OCI-LY3 (cell line): Measurements from ENCODE around the gene ZNF488.

ENCODE experiments used
- H2AFZ ChIP-seq: fragments of 200-600, 300-600 bp; shearing (Covaris generic); 2 replicates; pipeline ENCODE4 v1.6.0; 2014; ENCODE audit warnings: antibody characterized with exemption, low read depth, low read length
- H3K27ac ChIP-seq: fragments of 200-600, 300-600 bp; sonication (generic); 2 replicates; pipeline ENCODE4 v1.5.1; 2014; ENCODE audit warnings: mild to moderate bottlenecking, low read length, moderate library complexity, mixed read lengths
- H3K27me3 ChIP-seq: fragments of 200-600, 300-600 bp; sonication (generic); 2 replicates; pipeline ENCODE4 v1.6.1; 2014; ENCODE audit warnings: low read depth, low read length, mixed read lengths
- H3K36me3 ChIP-seq: fragments of 200-600, 300-600 bp; sonication (generic); replicated peaks from 2 replicates; pipeline ENCODE3; 2014; ENCODE audit warnings: low read depth, low read length, mixed read lengths
- H3K4me1 ChIP-seq: fragments of 300-600, 200-600 bp; sonication (generic); 2 replicates; pipeline ENCODE4 v1.6.1; 2014; ENCODE audit warnings: low read length, mixed read lengths
- H3K4me2 ChIP-seq: fragments of 200-600, 300-600 bp; sonication (generic); 2 replicates; pipeline ENCODE4 v1.6.1; 2014; ENCODE audit warnings: low read length, mixed read lengths
- H3K4me3 ChIP-seq: fragments of 300-600, 200-600 bp; sonication (generic); 2 replicates; pipeline ENCODE4 v1.5.1; 2014; ENCODE audit warnings: antibody characterized with exemption, mild to moderate bottlenecking, low read length, moderate library complexity
- H3K79me2 ChIP-seq: fragments of 300-600, 200-600 bp; shearing (Covaris generic); 2 replicates; pipeline ENCODE4 v1.6.1; 2014; ENCODE audit warnings: mild to moderate bottlenecking, low read length, mixed read lengths
- H3K9ac ChIP-seq: fragments of 300-600, 200-600 bp; shearing (Covaris generic); 2 replicates; pipeline ENCODE4 v1.6.0; 2014; ENCODE audit warnings: mild to moderate bottlenecking, low read length, moderate library complexity
- H3K9me3 ChIP-seq: fragments of 200-600, 300-600 bp; shearing (Covaris generic); 2 replicates; pipeline ENCODE4 v1.6.1; 2014; ENCODE audit warnings: low read length, mixed read lengths; ENCODE audit not compliant: insufficient read depth
- H4K20me1 ChIP-seq: fragments of 200-600, 300-600 bp; sonication (generic); 2 replicates; pipeline ENCODE4 v1.6.1; 2016; ENCODE audit warnings: low read length, mixed read lengths; ENCODE audit not compliant: insufficient read depth
- CTCF ChIP-seq: fragments of 200-600, 300-600 bp; sonication (generic); IDR thresholded peaks from 2 replicates; pipeline ENCODE4 v1.5.1; 2014; ENCODE audit warnings: antibody characterized with exemption, low read length, low read depth
- EZH2phosphoT487 ChIP-seq: fragments of 200-600 bp; shearing (Covaris generic); IDR thresholded peaks from 2 replicates; pipeline ENCODE4 v1.6.1; 2018; ENCODE audit warnings: antibody characterized with exemption, mixed run types, low read depth

The ZNF488 gene

GRCh38 chr10:47339759-47340607, 44.1 kb downstream of the ZNF488 start:
- TF ChIP-seq CTCF (no peak), EZH2phosphoT487 (no peak)
- no peaks in the 10 kb centered on the region for H3K9me3 ChIP-seq
- H3K9ac ChIP-seq = no peak overlapping the region
- H2AFZ ChIP-seq = no peak overlapping the region
- no peaks in the 10 kb centered on the region; the same call in 1 of the 2 replicates for H3K27me3 ChIP-seq
- H3K27ac ChIP-seq = no peak overlapping the region
- H3K4me2 ChIP-seq = no peak overlapping the region
- H3K79me2 ChIP-seq = no peaks in the 10 kb centered on the region
- no peaks in the 10 kb centered on the region for H3K4me1 ChIP-seq
- no peak overlapping the region for H3K4me3 ChIP-seq
- H4K20me1 ChIP-seq = no peaks in the 10 kb centered on the region
- H3K36me3 ChIP-seq = no peaks in the 10 kb centered on the region

- H3K9me3 ChIP-seq = no peaks in the 10 kb centered on the region
- H3K27ac ChIP-seq = no peak overlapping the region
- no peaks in the 10 kb centered on the region for H3K79me2 ChIP-seq
- H3K36me3 ChIP-seq = no peaks in the 10 kb centered on the region
- no peak overlapping the region for H3K9ac ChIP-seq
- H2AFZ ChIP-seq = no peak overlapping the region
- H4K20me1 ChIP-seq = no peaks in the 10 kb centered on the region
- H3K4me3 ChIP-seq = no peak overlapping the region
- no peaks in the 10 kb centered on the region; the same call in 1 of the 2 replicates for H3K27me3 ChIP-seq
- H3K4me1 ChIP-seq = no peaks in the 10 kb centered on the region
- TF ChIP-seq EZH2phosphoT487 (no peak), CTCF (no peak)
- no peak overlapping the region for H3K4me2 ChIP-seq
Observed at GRCh38 chr10:47339186-47339735, 44.8 kb downstream of the ZNF488 start.

- H2AFZ ChIP-seq = no peak overlapping the region
- no peak overlapping the region for H3K4me3 ChIP-seq
- H3K9ac ChIP-seq = no peak overlapping the region
- no peaks in the 10 kb centered on the region for H3K79me2 ChIP-seq
- H3K4me2 ChIP-seq = no peak overlapping the region
- H3K9me3 ChIP-seq = no peaks in the 10 kb centered on the region
- no peaks in the 10 kb centered on the region for H4K20me1 ChIP-seq
- H3K4me1 ChIP-seq = no peaks in the 10 kb centered on the region
- no peaks in the 10 kb centered on the region for H3K36me3 ChIP-seq
- no peaks in the 10 kb centered on the region; the same call in 1 of the 2 replicates for H3K27me3 ChIP-seq
- no peak overlapping the region for H3K27ac ChIP-seq
- TF ChIP-seq EZH2phosphoT487 = no peak
- no peak for TF ChIP-seq CTCF
Observed at GRCh38 chr10:47337310-47337709, 46.8 kb downstream of the ZNF488 start.

- H3K9me3 ChIP-seq = no peaks in the 10 kb centered on the region
- H3K4me2 ChIP-seq = no peak overlapping the region
- H3K36me3 ChIP-seq = no peaks in the 10 kb centered on the region
- H2AFZ ChIP-seq = no peak overlapping the region
- no peaks in the 10 kb centered on the region; the same call in 1 of the 2 replicates for H3K27me3 ChIP-seq
- TF ChIP-seq CTCF (no peak), EZH2phosphoT487 (no peak)
- H3K4me3 ChIP-seq = no peak overlapping the region
- no peaks in the 10 kb centered on the region for H3K79me2 ChIP-seq
- H3K9ac ChIP-seq = no peak overlapping the region
- H4K20me1 ChIP-seq = no peaks in the 10 kb centered on the region
- no peak overlapping the region for H3K27ac ChIP-seq
- no peaks in the 10 kb centered on the region for H3K4me1 ChIP-seq
Observed at GRCh38 chr10:47336387-47337134, 47.5 kb downstream of the ZNF488 start.
